ENCODE measurements around the gene MOXD1.

DNA sequence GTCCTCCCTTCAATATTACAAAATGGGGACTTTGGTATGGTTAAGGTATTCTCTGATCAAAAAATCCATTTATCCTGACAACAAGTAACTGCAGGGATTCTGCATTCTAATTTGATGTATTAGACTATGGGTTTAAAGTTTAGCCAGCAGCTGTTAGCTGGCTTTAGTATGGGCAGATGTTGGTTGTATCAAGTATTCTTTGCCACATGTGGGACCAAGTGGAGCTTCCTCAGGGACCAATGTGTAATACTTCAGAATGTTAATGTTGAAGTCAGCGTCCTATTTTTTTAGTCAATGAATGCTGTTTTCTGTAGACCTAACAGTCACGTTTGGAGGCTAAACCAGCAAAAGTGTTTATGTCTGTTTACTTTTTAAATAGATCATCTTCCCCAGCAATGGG, 41.4 kb downstream of the MOXD1 start:
- TF ChIP-seq, protein P1, sequence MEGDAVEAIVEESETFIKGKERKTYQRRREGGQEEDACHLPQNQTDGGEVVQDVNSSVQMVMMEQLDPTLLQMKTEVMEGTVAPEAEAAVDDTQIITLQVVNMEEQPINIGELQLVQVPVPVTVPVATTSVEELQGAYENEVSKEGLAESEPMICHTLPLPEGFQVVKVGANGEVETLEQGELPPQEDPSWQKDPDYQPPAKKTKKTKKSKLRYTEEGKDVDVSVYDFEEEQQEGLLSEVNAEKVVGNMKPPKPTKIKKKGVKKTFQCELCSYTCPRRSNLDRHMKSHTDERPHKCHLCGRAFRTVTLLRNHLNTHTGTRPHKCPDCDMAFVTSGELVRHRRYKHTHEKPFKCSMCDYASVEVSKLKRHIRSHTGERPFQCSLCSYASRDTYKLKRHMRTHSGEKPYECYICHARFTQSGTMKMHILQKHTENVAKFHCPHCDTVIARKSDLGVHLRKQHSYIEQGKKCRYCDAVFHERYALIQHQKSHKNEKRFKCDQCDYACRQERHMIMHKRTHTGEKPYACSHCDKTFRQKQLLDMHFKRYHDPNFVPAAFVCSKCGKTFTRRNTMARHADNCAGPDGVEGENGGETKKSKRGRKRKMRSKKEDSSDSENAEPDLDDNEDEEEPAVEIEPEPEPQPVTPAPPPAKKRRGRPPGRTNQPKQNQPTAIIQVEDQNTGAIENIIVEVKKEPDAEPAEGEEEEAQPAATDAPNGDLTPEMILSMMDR (tag by site-specific recombination; IDR thresholded peaks at IDR 0.05) = no peak
- TF ChIP-seq TCF7L2 (IDR thresholded peaks at IDR 0.05; ENCODE audit: borderline replicate concordance, low read depth, low read length) = no peak
- TF ChIP-seq, protein P2, sequence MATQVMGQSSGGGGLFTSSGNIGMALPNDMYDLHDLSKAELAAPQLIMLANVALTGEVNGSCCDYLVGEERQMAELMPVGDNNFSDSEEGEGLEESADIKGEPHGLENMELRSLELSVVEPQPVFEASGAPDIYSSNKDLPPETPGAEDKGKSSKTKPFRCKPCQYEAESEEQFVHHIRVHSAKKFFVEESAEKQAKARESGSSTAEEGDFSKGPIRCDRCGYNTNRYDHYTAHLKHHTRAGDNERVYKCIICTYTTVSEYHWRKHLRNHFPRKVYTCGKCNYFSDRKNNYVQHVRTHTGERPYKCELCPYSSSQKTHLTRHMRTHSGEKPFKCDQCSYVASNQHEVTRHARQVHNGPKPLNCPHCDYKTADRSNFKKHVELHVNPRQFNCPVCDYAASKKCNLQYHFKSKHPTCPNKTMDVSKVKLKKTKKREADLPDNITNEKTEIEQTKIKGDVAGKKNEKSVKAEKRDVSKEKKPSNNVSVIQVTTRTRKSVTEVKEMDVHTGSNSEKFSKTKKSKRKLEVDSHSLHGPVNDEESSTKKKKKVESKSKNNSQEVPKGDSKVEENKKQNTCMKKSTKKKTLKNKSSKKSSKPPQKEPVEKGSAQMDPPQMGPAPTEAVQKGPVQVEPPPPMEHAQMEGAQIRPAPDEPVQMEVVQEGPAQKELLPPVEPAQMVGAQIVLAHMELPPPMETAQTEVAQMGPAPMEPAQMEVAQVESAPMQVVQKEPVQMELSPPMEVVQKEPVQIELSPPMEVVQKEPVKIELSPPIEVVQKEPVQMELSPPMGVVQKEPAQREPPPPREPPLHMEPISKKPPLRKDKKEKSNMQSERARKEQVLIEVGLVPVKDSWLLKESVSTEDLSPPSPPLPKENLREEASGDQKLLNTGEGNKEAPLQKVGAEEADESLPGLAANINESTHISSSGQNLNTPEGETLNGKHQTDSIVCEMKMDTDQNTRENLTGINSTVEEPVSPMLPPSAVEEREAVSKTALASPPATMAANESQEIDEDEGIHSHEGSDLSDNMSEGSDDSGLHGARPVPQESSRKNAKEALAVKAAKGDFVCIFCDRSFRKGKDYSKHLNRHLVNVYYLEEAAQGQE (tag by site-specific recombination; IDR thresholded peaks at IDR 0.05) = no peak
- TF ChIP-seq, protein P3, sequence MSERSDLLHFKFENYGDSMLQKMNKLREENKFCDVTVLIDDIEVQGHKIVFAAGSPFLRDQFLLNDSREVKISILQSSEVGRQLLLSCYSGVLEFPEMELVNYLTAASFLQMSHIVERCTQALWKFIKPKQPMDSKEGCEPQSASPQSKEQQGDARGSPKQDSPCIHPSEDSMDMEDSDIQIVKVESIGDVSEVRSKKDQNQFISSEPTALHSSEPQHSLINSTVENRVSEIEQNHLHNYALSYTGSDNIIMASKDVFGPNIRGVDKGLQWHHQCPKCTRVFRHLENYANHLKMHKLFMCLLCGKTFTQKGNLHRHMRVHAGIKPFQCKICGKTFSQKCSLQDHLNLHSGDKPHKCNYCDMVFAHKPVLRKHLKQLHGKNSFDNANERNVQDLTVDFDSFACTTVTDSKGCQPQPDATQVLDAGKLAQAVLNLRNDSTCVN (tag by site-specific recombination; optimal IDR thresholded peaks at IDR 0.05) = no peak
- TF ChIP-seq ZNF223 (tag by site-specific recombination; IDR thresholded peaks at IDR 0.05) = no peak
- no peak for TF ChIP-seq ZNF514 (tag by site-specific recombination; IDR thresholded peaks at IDR 0.05)
- no peak for TF ChIP-seq ZBTB17 (tag by site-specific recombination; IDR thresholded peaks at IDR 0.05)
